Fibroblast of pulmonary artery (primary cell): ENCODE results near the gene TUBB4A.
A peak's percentile ranks its signal among the peaks of the same experiment; 100 is the strongest.

Source experiments
- DNase-seq: peaks from one replicate; pipeline ENCODE4 v3.0.0-alpha.2; 2010; ENCODE audit warnings: low read depth
- H3K4me3 ChIP-seq: replicated peaks from 2 replicates; pipeline ENCODE4 v1.5.1; 2011; ENCODE audit warnings: low read depth, mild to moderate bottlenecking, control low read depth, low read length, moderate library complexity
- TF ChIP-seq, protein P1 (sequence below): IDR thresholded peaks from 2 replicates; pipeline ENCODE4 v1.5.1; 2011; ENCODE audit warnings: mild to moderate bottlenecking, control low read depth, low read length, inconsistent platforms; ENCODE audit errors: missing control alignments

Gene TUBB4A

DNA sequence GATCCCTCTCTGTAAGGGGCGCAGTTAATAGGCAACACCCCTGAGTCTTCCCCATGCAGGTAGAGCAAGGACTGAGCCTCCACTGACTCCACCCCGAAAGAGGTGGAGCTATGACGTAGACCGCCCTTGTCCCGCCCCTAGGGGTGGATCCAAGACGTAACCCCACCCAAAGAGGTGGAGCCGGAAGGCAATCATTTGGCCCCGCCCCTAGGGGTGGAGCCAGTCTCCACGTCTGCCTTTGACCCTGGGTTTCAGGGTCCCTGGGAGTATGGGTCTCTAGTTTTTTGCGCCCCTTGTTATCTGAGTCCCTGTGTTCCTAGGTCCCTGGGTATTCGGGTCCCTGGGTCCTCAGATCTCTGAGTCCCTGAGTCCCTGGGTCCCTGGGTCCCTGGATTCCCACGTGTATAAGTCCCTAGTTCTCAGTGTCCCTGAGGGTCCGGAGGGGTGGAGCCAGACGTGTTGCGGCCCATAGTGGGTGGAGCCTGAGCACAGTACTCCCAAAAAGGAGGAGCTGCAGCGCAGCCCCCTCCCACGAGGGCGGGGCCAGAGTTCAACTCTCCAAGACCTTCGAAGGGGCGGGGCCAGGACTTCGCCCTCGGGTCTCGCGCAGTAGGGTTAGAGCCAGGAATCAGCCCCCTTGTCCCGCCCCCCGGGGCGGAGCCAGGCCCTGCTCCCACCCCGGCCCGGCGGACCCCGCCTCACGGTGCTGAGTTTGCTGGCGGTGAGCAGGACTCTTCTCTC is 25.8 kb downstream of the TUBB4A start:
- no peak overlapping the region for H3K4me3 ChIP-seq
- TF ChIP-seq, protein P1, sequence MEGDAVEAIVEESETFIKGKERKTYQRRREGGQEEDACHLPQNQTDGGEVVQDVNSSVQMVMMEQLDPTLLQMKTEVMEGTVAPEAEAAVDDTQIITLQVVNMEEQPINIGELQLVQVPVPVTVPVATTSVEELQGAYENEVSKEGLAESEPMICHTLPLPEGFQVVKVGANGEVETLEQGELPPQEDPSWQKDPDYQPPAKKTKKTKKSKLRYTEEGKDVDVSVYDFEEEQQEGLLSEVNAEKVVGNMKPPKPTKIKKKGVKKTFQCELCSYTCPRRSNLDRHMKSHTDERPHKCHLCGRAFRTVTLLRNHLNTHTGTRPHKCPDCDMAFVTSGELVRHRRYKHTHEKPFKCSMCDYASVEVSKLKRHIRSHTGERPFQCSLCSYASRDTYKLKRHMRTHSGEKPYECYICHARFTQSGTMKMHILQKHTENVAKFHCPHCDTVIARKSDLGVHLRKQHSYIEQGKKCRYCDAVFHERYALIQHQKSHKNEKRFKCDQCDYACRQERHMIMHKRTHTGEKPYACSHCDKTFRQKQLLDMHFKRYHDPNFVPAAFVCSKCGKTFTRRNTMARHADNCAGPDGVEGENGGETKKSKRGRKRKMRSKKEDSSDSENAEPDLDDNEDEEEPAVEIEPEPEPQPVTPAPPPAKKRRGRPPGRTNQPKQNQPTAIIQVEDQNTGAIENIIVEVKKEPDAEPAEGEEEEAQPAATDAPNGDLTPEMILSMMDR, result no peak
- peak; percentile 46 for DNase-seq

DNA sequence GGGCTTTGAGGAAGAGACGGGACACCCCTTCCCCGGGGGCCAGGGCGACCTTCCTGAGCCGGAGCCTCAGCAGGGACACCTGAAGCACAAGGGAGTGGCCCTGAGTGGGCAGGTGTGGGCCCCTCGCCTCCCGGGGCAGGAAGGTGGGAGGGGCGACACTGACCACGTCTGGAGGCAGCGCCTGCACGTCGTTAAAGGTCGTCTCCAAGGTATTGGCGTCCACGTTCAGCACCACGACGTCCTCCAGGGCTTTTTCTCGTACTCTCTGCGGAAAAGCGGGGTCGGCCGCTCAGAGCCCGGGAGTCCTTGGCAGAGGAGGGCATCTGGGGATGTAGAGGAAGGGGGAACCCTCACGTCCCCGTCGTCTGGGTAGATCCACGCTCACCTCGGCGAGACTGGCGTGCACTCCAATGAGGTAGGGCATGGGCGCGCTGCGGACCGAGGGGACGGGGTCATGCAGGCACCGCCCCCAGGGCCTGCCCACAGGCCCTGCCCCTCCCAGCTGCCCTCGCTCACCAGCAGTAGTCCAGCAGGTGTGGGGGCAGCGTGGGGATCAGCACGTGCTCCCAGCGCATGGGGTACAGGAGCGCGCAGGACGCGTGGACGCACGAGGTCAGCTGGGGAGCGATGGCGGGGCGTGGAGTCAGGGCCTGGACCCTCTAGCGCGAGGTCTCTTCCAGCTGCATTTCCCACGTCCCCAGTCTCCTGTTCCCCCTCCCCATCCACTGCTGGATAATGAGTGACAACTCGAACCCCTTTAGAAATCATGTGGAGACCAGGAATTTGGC is 26.6 kb downstream of the TUBB4A start:
- TF ChIP-seq, protein P1, result no peak
- no peak overlapping the region for H3K4me3 ChIP-seq
- no peak for DNase-seq

DNA sequence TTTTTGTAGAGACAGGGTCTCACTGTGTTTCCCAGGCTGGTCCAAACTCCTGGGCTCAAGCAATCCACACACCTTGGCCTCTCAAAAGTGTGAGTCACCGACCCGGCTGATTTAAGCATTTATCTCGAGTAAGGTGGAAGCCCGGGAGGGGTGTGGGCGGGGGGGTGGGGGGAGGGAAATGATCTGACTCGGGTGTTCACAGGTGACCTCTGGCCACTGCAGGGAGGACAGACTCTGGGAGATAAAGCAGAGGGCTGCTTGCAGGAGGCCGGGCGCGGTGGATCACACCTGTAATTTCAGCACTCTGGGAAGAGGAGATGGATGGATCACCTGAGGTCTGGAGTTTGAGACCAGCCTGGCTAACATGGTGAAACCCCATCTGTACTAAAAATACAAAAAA is 28.5 kb downstream of the TUBB4A start:
- DNase-seq, result no peak
- TF ChIP-seq, protein P1, result no peak
- no peak overlapping the region for H3K4me3 ChIP-seq

DNA sequence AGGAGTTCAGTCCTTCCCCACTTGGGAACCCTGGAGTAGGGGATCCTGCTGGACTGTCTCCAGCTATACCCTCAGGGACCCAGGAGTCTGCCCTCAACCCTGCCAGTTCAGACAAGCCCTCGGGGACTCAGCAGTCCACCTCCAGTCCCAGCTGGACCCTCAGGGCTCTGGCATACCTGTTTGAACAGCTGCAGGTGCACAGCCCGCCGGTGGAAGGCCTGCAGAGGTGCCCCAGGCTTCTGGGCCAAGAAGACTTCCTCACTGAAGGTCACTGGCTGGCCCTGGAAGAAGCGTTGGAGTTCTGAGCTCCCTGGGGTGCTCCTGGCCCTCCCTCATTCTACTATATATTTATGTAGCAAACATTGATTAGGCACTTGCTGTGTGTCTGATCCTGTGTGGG is 29.4 kb downstream of the TUBB4A start:
- TF ChIP-seq, protein P1, result no peak
- H3K4me3 ChIP-seq, result no peak overlapping the region
- DNase-seq, result no peak

DNA sequence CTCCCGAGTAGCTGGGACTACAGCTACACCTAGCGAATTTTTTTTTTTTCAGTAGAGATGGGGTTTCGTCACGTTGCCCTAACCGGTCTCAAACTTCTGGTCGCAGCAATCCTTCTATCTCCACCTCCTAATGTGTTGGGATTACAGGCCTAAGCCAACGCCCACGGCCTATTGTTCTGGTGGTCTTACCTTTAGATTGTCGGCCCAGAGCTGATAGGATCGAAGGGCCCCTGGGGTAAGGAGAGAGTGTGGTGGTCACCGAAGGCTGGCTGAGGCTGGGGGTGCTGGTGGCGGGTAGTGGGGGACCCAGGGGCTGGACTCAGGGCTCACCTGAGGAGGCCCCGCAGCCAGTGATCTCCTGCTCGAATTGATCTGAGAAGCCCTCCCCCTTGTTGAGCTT is 31.0 kb downstream of the TUBB4A start:
- no peak for DNase-seq
- H3K4me3 ChIP-seq, result no peak overlapping the region
- TF ChIP-seq, protein P1, result no peak

- no peak overlapping the region for H3K4me3 ChIP-seq
- TF ChIP-seq, protein P1, result no peak
- DNase-seq, result no peak
Observed at GRCh38 chr19:6470173-6470572, 31.9 kb downstream of the TUBB4A start.
